NCI-H510A (cell line): Measurements from ENCODE around the gene C11orf16.
A peak's percentile ranks its signal among the peaks of the same experiment; 100 is the strongest.
"Not testable (repeated sequence)": the region's sequence is repeated elsewhere in the genome, so short reads cannot be mapped to it uniquely, and the experiment has no call there.

Experiments used
- DNase-seq: peaks from one replicate; lab custom pipeline; 2025; lab: John Stamatoyannopoulos, UW

Gene C11orf16

GRCh38 chr11:8932564-8933180 is at the start of gene C11orf16:
Gene C11orf16, minus strand, starts transcription at chr11:8932947. Its CDS starts 639 bp downstream, at chr11:8932308.
- DNase-seq, result no peak

- no peak for DNase-seq
These were observed 47.7 kb upstream of the C11orf16 start for GRCh38 chr11:8980485-8980884.

- DNase-seq, result not testable (repeated sequence)
These were observed 46.6 kb upstream of the C11orf16 start for GRCh38 chr11:8979365-8979764.

- no peak for DNase-seq
These were observed 40.4 kb upstream of the C11orf16 start for GRCh38 chr11:8973121-8973520.

- DNase-seq, result no peak
These were observed 39.2 kb upstream of the C11orf16 start for GRCh38 chr11:8971924-8972316.

- DNase-seq, result no peak
These were observed 38.6 kb upstream of the C11orf16 start for GRCh38 chr11:8971196-8971923.

- no peak for DNase-seq
These were observed 34.4 kb upstream of the C11orf16 start for GRCh38 chr11:8967184-8967583.

GRCh38 chr11:8964324-8965320 is 31.9 kb upstream of the C11orf16 start, which contains the start of gene TMEM9B:
Gene TMEM9B, minus strand, starts transcription at chr11:8964442. Its CDS starts 129 bp downstream, at chr11:8964313.
- peak; percentile 69 for DNase-seq

- no peak for DNase-seq
These were observed 31.0 kb upstream of the C11orf16 start for GRCh38 chr11:8963569-8964323.

GRCh38 chr11:8962841-8963240 is 30.1 kb upstream of the C11orf16 start:
- DNase-seq, result no peak

- no peak for DNase-seq
These were observed 28.7 kb upstream of the C11orf16 start for GRCh38 chr11:8961401-8961800.

- DNase-seq, result no peak
These were observed 26.9 kb upstream of the C11orf16 start for GRCh38 chr11:8959546-8960166.

- no peak for DNase-seq
These were observed 24.1 kb upstream of the C11orf16 start for GRCh38 chr11:8956860-8957259.

- DNase-seq, result no peak
These were observed 16.1 kb upstream of the C11orf16 start for GRCh38 chr11:8948886-8949285.

GRCh38 chr11:8947230-8947943 is 14.6 kb upstream of the C11orf16 start:
- DNase-seq, result no peak

GRCh38 chr11:8942518-8943066 is 9.8 kb upstream of the C11orf16 start, which contains the start of gene ASCL3:
Gene ASCL3, minus strand, starts transcription at chr11:8943016. Its CDS starts 4,855 bp downstream, at chr11:8938161.
- DNase-seq, result no peak

- DNase-seq, result no peak
These were observed 8.8 kb upstream of the C11orf16 start for GRCh38 chr11:8941341-8942103.

- no peak for DNase-seq
These were observed 4.9 kb upstream of the C11orf16 start for GRCh38 chr11:8937659-8938058.

GRCh38 chr11:8937159-8937558 is 4.4 kb upstream of the C11orf16 start:
- no peak for DNase-seq
